Measurements from ENCODE around the gene CPZ. TPM values are rescaled to one million over a fixed set of nuclear protein-coding genes. Genes with fewer than 3 reads are reported as not detected.

Gene CPZ
- total RNA-seq, 1 donor from 2014 or later = 3.5 TPM

- peaks cover 0 to 3% of the 10 kb centered on the region in 2 donors for H3K4me1 ChIP-seq
- H3K27ac ChIP-seq = no peak overlapping the region
- no peak for TF ChIP-seq CTCF (IDR thresholded peaks at IDR 0.05)
- H3K27me3 ChIP-seq = peaks cover 8% of the 10 kb centered on the region
- no peaks in the 10 kb centered on the region for H3K36me3 ChIP-seq
- intact Hi-C loops (cut with DNase I) = no loop called here
- no peak for DNase-seq (ENCODE audit: low spot score in 2 of 2)
- H3K9me3 ChIP-seq = no peaks in the 10 kb centered on the region
- no peak overlapping the region for H3K4me3 ChIP-seq
Measured at GRCh38 chr4:8591114-8591513, 1.5 kb upstream of the CPZ start.

- DNase-seq (ENCODE audit: low spot score in 2 of 2) = no peak
- TF ChIP-seq CTCF (IDR thresholded peaks at IDR 0.05) = no peak
- Histone ChIP-seq H3K27me3 (peaks cover 8% of the 10 kb centered on the region), H3K27ac (no peak overlapping the region), H3K9me3 (no peaks in the 10 kb centered on the region), H3K4me1 (peaks cover 0 to 3% of the 10 kb centered on the region in 2 donors), H3K36me3 (no peaks in the 10 kb centered on the region), H3K4me3 (no peak overlapping the region)
- intact Hi-C loops (cut with DNase I) = no loop called here
Measured at GRCh38 chr4:8591626-8592365, 769 bp upstream of the CPZ start.

GRCh38 chr4:8593264-8594096 is 915 bp downstream of the CPZ start:
- intact Hi-C loops (cut with DNase I) = loop anchor here (1.0 kb wide), 1 partner anchor 125 kb away; no protein-coding TSS in a partner anchor
- H3K27me3 ChIP-seq = peaks cover 8% of the 10 kb centered on the region
- DNase-seq (ENCODE audit: low spot score in 2 of 2) = no peak
- no peak for TF ChIP-seq CTCF (IDR thresholded peaks at IDR 0.05)
- H3K4me3 ChIP-seq = no peak overlapping the region
- no peaks in the 10 kb centered on the region for H3K36me3 ChIP-seq
- H3K4me1 ChIP-seq = peaks cover 0 to 3% of the 10 kb centered on the region in 2 donors
- H3K9me3 ChIP-seq = no peaks in the 10 kb centered on the region
- no peak overlapping the region for H3K27ac ChIP-seq

GRCh38 chr4:8594097-8595038 is 1.8 kb downstream of the CPZ start:
- no peak for DNase-seq (ENCODE audit: low spot score in 2 of 2)
- H3K36me3 ChIP-seq = no peaks in the 10 kb centered on the region
- intact Hi-C loops (cut with DNase I) = loop anchor here (1.0 kb wide), 1 partner anchor 126 kb away; no protein-coding TSS in a partner anchor
- H3K4me3 ChIP-seq = no peak overlapping the region
- H3K4me1 ChIP-seq = peaks cover 0 to 3% of the 10 kb centered on the region in 2 donors
- no peaks in the 10 kb centered on the region for H3K9me3 ChIP-seq
- TF ChIP-seq CTCF (IDR thresholded peaks at IDR 0.05) = peak; percentile 51 to 73 (median 51)
- H3K27ac ChIP-seq = no peak overlapping the region
- H3K27me3 ChIP-seq = peaks cover 8% of the 10 kb centered on the region

Data from ascending aorta (tissue), 2 donors.